HepG2 (cell line): ENCODE measurements around the gene GUCY2C. TPM values are rescaled to one million over a fixed set of nuclear protein-coding genes. Genes with fewer than 3 reads are reported as not detected.
A peak's percentile ranks its signal among the peaks of the same experiment; 100 is the strongest.

Experiments
- KAT8 ChIP-seq: IDR thresholded peaks from 2 replicates; pipeline ENCODE4 v1.6.1; 2016; ENCODE audit warnings: missing genetic modification reagents, missing compliant biosample characterization
- NAIF1 ChIP-seq: sonication (generic); formaldehyde crosslinking; IDR thresholded peaks from 2 replicates; pipeline ENCODE4 v1.5.0; 2020; ENCODE audit warnings: mild to moderate bottlenecking, missing genetic modification reagents, borderline replicate concordance
- SOX5 ChIP-seq: IDR thresholded peaks from 2 replicates; pipeline ENCODE4 v1.6.1; 2016; ENCODE audit warnings: borderline replicate concordance
- SP5 ChIP-seq: IDR thresholded peaks from 2 replicates; pipeline ENCODE4 v1.6.1; 2016; ENCODE audit warnings: low read depth, borderline replicate concordance
- TRAFD1 ChIP-seq: sonication (generic); formaldehyde crosslinking; IDR thresholded peaks from 2 replicates; pipeline ENCODE4 v1.5.1; 2020; ENCODE audit warnings: missing genetic modification reagents, mild to moderate bottlenecking, borderline replicate concordance
- TRIM24 ChIP-seq: sonication (generic); formaldehyde crosslinking; IDR thresholded peaks from 2 replicates; pipeline ENCODE4 v1.8.0; 2022; ENCODE audit warnings: mild to moderate bottlenecking, missing genetic modification reagents
- ZBTB25 ChIP-seq: IDR thresholded peaks from 2 replicates; pipeline ENCODE4 v1.6.1; 2018; ENCODE audit warnings: missing genetic modification reagents
- ZKSCAN8 ChIP-seq: IDR thresholded peaks from 2 replicates; pipeline ENCODE4 v1.6.1; 2016; ENCODE audit warnings: borderline replicate concordance, missing genetic modification reagents, missing compliant biosample characterization
- ZNF264 ChIP-seq: sonication (generic); formaldehyde crosslinking; IDR thresholded peaks from 2 replicates; pipeline ENCODE4 v1.4.0; 2020; ENCODE audit warnings: missing genetic modification reagents
- ZNF496 ChIP-seq: sonication (generic); formaldehyde crosslinking; IDR thresholded peaks from 2 replicates; pipeline ENCODE4 v1.8.1; 2023; ENCODE audit warnings: mild to moderate bottlenecking, moderate library complexity, missing genetic modification reagents; ENCODE audit not compliant: insufficient replicate concordance
- ZNF562 ChIP-seq: sonication (generic); formaldehyde crosslinking; IDR thresholded peaks from 2 replicates; pipeline ENCODE4 v1.8.0; 2022; ENCODE audit warnings: missing genetic modification reagents, borderline replicate concordance
- ZNF703 ChIP-seq: sonication (generic); formaldehyde crosslinking; IDR thresholded peaks from 2 replicates; pipeline ENCODE4 v1.5.1; 2020; ENCODE audit warnings: missing genetic modification reagents, mild to moderate bottlenecking, moderate library complexity, borderline replicate concordance
- polyA plus RNA-seq, 8 experiments: library from polyadenylated mRNA; depleted of rRNA in 3 of 8; stranded (reverse) in 7 of 8; unstranded in 1 of 8; fragments of >200 nt; fragmentation: Illumina TruSeq in 4 of 8; extraction: Trizol in 4 of 8; gene quantifications; 2 replicates each; pipeline versions ENCODE4 v1.2.1 to v1.2.3, GENCODE V29; 2011 to 2016; ENCODE audit warnings: low read depth in 4 of 8, missing spikeins in 1 of 8, mixed read lengths in 1 of 8; ENCODE audit not compliant: insufficient read depth in 1 of 8
- total RNA-seq, 5 experiments: library from RNA; depleted of rRNA; stranded (reverse); fragments of >200 nt; fragmentation: Illumina TruSeq; extraction: Trizol; gene quantifications; 2 replicates each; pipeline ENCODE4 v1.2.3, GENCODE V29; 2016; ENCODE audit warnings: low read depth in 1 of 5
- TF ChIP-seq, protein P1 (sequence below): sonication (generic); formaldehyde crosslinking; IDR thresholded peaks from 2 replicates; pipeline ENCODE4 v1.5.0; 2020; ENCODE audit warnings: mild to moderate bottlenecking, missing genetic modification reagents

GUCY2C gene
- total and polyA plus RNA-seq, 2 of the 13 experiments (the other 11 are each of a cell fraction or from before 2014, with no cell fraction given): not detected

- TF ChIP-seq TRAFD1 (CRISPR knock-in tag) (no peak), SP5 (CRISPR knock-in tag) (no peak), SOX5 (peak; percentile 52; the same call in 1 of the 2 replicates), NAIF1 (CRISPR knock-in tag) (no peak), ZNF703 (no peak), ZNF496 (CRISPR knock-in tag) (no peak), KAT8 (CRISPR knock-in tag) (peak; percentile 38; the same call in 1 of the 2 replicates), ZNF264 (peak; percentile 64; the same call in 1 of the 2 replicates), ZKSCAN8 (no peak; the same call in 1 of the 2 replicates), ZNF562 (CRISPR knock-in tag) (no peak), ZBTB25 (CRISPR knock-in tag) (no peak), TRIM24 (CRISPR knock-in tag) (no peak)
- TF ChIP-seq, protein P1, sequence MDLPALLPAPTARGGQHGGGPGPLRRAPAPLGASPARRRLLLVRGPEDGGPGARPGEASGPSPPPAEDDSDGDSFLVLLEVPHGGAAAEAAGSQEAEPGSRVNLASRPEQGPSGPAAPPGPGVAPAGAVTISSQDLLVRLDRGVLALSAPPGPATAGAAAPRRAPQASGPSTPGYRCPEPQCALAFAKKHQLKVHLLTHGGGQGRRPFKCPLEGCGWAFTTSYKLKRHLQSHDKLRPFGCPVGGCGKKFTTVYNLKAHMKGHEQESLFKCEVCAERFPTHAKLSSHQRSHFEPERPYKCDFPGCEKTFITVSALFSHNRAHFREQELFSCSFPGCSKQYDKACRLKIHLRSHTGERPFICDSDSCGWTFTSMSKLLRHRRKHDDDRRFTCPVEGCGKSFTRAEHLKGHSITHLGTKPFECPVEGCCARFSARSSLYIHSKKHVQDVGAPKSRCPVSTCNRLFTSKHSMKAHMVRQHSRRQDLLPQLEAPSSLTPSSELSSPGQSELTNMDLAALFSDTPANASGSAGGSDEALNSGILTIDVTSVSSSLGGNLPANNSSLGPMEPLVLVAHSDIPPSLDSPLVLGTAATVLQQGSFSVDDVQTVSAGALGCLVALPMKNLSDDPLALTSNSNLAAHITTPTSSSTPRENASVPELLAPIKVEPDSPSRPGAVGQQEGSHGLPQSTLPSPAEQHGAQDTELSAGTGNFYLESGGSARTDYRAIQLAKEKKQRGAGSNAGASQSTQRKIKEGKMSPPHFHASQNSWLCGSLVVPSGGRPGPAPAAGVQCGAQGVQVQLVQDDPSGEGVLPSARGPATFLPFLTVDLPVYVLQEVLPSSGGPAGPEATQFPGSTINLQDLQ (CRISPR knock-in tag): no peak
These were observed 44.8 kb upstream of the GUCY2C start (continued) for GRCh38 chr12:14741153-14741552.
